MG63 (cell line): ENCODE results near the gene NLRP14. TPM values are rescaled to one million over a fixed set of nuclear protein-coding genes. Genes with fewer than 3 reads are reported as not detected.

ENCODE experiments used
- DNase-seq: peaks from one replicate; pipeline ENCODE4 v3.0.0-alpha.2; 2020
- H3K27me3 ChIP-seq: fragments of 250-450 bp; sonication (Bioruptor Pico); 2 replicates; pipeline ENCODE4 v1.5.1; 2020; ENCODE audit warnings: mild to moderate bottlenecking, moderate library complexity
- H3K36me3 ChIP-seq: fragments of 250-450 bp; sonication (Bioruptor Pico); 2 replicates; pipeline ENCODE4 v1.5.1; 2020; ENCODE audit warnings: mild to moderate bottlenecking, moderate library complexity
- H3K4me3 ChIP-seq: fragments of 250-450 bp; sonication (Bioruptor Pico); 2 replicates; pipeline ENCODE4 v1.5.1; 2020; ENCODE audit warnings: mild to moderate bottlenecking, moderate library complexity
- H3K9me3 ChIP-seq: fragments of 250-450 bp; sonication (Bioruptor Pico); 2 replicates; pipeline ENCODE4 v1.5.1; 2020; ENCODE audit warnings: mild to moderate bottlenecking, moderate library complexity
- total RNA-seq: library from RNA; depleted of rRNA; stranded (reverse); fragments of >200 nt; shearing (Covaris generic); gene quantifications from 2 replicates; pipeline ENCODE4 v1.2.3, GENCODE V29; 2014; ENCODE audit warnings: low replicate concordance; rRNA removed

NLRP14 gene
- total RNA-seq, 1 experiment from 2014 or later: not detected

DNA sequence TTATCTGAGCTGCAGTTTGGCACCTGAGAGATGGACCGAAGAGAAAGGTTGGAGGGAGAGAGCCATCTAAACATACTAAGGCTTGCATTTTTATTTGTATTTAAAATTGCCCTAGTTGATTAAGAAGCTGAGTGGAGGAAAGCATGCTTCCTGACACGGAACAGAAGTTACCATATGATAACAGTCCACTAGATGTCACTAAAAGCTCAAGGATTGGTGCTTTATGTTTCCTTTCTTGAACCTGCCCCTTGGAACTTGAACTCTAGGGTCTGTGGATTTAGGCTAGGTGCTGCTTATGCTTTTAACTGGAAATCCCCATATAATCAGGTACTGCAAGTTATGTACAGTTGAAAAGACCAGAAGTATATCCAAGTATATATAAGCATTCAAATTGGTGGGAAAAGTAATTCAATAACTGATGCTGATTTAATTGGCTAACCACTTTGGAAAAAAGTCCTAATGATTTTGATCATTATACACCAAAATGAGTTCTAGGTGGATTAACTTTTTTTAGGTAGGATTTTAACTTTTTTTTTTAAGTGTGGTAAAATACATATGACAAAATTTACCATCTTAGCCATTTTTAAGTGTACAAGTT is 78.1 kb downstream of the NLRP14 start:
- no peaks in the 10 kb centered on the region for H3K36me3 ChIP-seq
- DNase-seq: no peak
- H3K27me3 ChIP-seq: peaks cover 7% of the 10 kb centered on the region
- no peak overlapping the region for H3K4me3 ChIP-seq
- no peaks in the 10 kb centered on the region for H3K9me3 ChIP-seq

DNA sequence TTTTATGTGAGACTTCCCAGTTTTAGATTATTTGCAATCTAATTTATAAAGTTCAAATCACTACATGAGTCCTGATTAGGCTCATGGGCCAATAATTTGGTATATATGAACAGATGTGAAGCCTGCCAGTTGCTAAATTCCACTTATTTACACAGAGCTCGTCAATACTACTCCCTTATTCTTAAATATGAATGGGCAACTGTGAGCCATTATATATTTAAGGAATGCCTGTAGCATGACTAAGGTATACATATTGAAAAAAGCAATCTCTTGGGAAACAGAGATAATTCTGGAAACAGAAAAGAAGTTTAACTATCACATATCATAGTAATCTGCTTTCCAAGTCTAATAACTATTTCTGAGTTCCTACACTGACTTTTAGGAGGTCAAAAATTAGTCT is 95.5 kb downstream of the NLRP14 start:
- DNase-seq: no peak
- Histone ChIP-seq H3K9me3 (no peaks in the 10 kb centered on the region), H3K36me3 (no peaks in the 10 kb centered on the region), H3K4me3 (no peak overlapping the region), H3K27me3 (no peaks in the 10 kb centered on the region)

DNA sequence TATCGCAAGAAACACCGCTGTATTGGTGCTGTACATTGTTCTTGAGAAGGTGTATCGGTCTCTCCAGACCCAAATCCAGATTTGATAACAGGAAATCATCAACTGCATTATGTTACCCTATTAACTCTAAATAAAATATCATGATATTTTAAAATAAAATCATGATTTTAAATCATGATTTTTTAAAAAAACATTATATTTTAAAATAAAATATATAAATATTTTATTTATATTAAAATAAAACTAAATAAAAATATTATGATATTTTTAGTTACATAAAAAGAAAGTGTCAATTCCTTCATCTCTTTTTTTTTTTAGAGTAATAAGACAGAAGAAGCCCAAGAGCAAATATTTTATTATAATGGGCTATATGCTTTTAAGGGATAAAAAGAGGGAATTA is 96.1 kb downstream of the NLRP14 start:
- Histone ChIP-seq H3K36me3 (no peaks in the 10 kb centered on the region), H3K4me3 (no peak overlapping the region), H3K27me3 (no peaks in the 10 kb centered on the region), H3K9me3 (no peaks in the 10 kb centered on the region)
- DNase-seq: no peak

Other genes starting within 250 kb of the NLRP14 start
- gene OR2AG2, start 248.5 kb upstream of the NLRP14 start, total RNA-seq: 0.33 TPM in 1 of 2 replicates, not detected in the other
- not detected in 2 replicates for gene OR2AG1, start 237.5 kb upstream of the NLRP14 start, total RNA-seq
- not detected in 2 replicates for gene OR6A2, start 220.8 kb upstream of the NLRP14 start, total RNA-seq
- not detected in 2 replicates for gene OR10A5, start 174.8 kb upstream of the NLRP14 start, total RNA-seq
- gene OR10A2, start 157.4 kb upstream of the NLRP14 start, total RNA-seq: not detected in 2 replicates
- gene OR10A4, start 143.9 kb upstream of the NLRP14 start, total RNA-seq: not detected in 2 replicates
- gene OR2D2, start 128.0 kb upstream of the NLRP14 start, total RNA-seq: not detected in 2 replicates
- gene OR2D3, start 99.5 kb upstream of the NLRP14 start, total RNA-seq: not detected in 2 replicates
- 6.2 and 8.0 TPM in 2 replicates for gene ZNF215, start 94.1 kb upstream of the NLRP14 start, total RNA-seq
- gene ZNF214, start 133 bp upstream of the NLRP14 start, total RNA-seq: 1.1 and 2.2 TPM in 2 replicates
- gene RBMXL2, start 68.5 kb downstream of the NLRP14 start, total RNA-seq: not detected in 2 replicates
- gene SYT9, start 231.4 kb downstream of the NLRP14 start, total RNA-seq: 0.23 TPM in 1 of 2 replicates, not detected in the other